ENCODE results near the gene VWA2. TPM values are rescaled to one million over a fixed set of nuclear protein-coding genes. Genes with fewer than 3 reads are reported as not detected.

The VWA2 gene
- total RNA-seq, 1 experiment from 2014 or later = 1.6 TPM

DNA sequence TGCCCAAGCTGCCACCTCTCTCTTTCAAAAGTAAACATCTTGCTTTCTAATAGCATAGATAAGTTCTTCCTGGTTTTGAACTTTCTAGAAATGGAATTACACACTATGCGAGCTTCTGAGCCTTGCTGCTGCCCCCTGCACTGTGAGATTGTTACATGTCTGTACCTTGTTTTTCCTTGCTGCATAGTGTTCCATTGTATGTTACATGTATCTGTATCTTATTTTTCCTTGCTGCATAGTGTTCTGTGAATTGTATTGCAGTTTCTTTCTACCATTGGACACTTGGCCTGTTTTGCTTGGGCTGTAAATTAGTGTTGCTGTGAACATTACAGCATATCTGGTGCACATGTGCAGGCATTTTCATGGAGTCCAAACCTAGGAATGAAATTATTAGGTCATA, 24.0 kb upstream of the VWA2 start:
- no peaks in the 10 kb centered on the region for H3K9me3 ChIP-seq (ENCODE audit: control insufficient read depth, low read depth, low read length)
- no CpG with 5 or more reads among the region's 1 CpG for WGBS (ENCODE audit: extremely low coverage, insufficient read length, low lambda C conversion rate)
- no peak overlapping the region for H3K56ac ChIP-seq (ENCODE audit: insufficient read length, low read depth, low read length)
- H4K20me1 ChIP-seq (ENCODE audit: control insufficient read depth, insufficient read depth, insufficient read length) = no peaks in the 10 kb centered on the region
- no peak overlapping the region for H2BK15ac ChIP-seq (ENCODE audit: low read depth, low read length)
- DNase-seq = no peak
- H3K36me3 Mint-ChIP-seq (ENCODE audit: insufficient read depth in 1 of 3, low read depth in 3 of 3) = no peaks in the 10 kb centered on the region
- no peaks in the 10 kb centered on the region for H3K79me1 ChIP-seq (ENCODE audit: insufficient read depth, low read depth, low read length, poor library complexity, severe bottlenecking)
- H3K18ac ChIP-seq (ENCODE audit: insufficient read length, low read depth, low read length) = no peak overlapping the region
- no peaks in the 10 kb centered on the region; the same call in 1 of the 2 replicates for H3K27me3 Mint-ChIP-seq (ENCODE audit: low read depth)
- TF ChIP-seq, protein P1, sequence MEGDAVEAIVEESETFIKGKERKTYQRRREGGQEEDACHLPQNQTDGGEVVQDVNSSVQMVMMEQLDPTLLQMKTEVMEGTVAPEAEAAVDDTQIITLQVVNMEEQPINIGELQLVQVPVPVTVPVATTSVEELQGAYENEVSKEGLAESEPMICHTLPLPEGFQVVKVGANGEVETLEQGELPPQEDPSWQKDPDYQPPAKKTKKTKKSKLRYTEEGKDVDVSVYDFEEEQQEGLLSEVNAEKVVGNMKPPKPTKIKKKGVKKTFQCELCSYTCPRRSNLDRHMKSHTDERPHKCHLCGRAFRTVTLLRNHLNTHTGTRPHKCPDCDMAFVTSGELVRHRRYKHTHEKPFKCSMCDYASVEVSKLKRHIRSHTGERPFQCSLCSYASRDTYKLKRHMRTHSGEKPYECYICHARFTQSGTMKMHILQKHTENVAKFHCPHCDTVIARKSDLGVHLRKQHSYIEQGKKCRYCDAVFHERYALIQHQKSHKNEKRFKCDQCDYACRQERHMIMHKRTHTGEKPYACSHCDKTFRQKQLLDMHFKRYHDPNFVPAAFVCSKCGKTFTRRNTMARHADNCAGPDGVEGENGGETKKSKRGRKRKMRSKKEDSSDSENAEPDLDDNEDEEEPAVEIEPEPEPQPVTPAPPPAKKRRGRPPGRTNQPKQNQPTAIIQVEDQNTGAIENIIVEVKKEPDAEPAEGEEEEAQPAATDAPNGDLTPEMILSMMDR (conservative IDR thresholded peaks at IDR 0.05) = no peak
- no peaks in the 10 kb centered on the region for H3K79me2 ChIP-seq (ENCODE audit: insufficient read depth, low read length)
- no peak overlapping the region for H3K4ac ChIP-seq (ENCODE audit: low read depth, low read length)
- no peak overlapping the region for H2AFZ ChIP-seq (ENCODE audit: low read length)
- no peak overlapping the region for H3K14ac ChIP-seq (ENCODE audit: insufficient read depth, low read length)
- no peak overlapping the region for H3K4me2 ChIP-seq (ENCODE audit: insufficient read depth, insufficient read length, low read length)
- H3K23ac ChIP-seq (ENCODE audit: insufficient read length, low read depth, low read length) = no peak overlapping the region
- H3K27ac Mint-ChIP-seq = no peak overlapping the region
- H2BK5ac ChIP-seq (ENCODE audit: insufficient read length, low read length) = no peak overlapping the region
- no peak overlapping the region for H3K27ac ChIP-seq (ENCODE audit: insufficient read length, low read depth, low read length)
- H3K27me3 ChIP-seq (ENCODE audit: insufficient read depth, low read length) = no peaks in the 10 kb centered on the region
- no peak overlapping the region for H2BK120ac ChIP-seq (ENCODE audit: low read depth, low read length, poor library complexity, severe bottlenecking)
- H3K4me1 ChIP-seq (ENCODE audit: insufficient read depth, low read length) = no peaks in the 10 kb centered on the region
- H3K9ac ChIP-seq (ENCODE audit: extremely low read depth, insufficient read length, low read length) = no peak overlapping the region
- H3K9me3 Mint-ChIP-seq = no peaks in the 10 kb centered on the region
- H3T11ph ChIP-seq (ENCODE audit: low read length) = no peak overlapping the region
- no peaks in the 10 kb centered on the region for H3K4me1 Mint-ChIP-seq
- H4K5ac ChIP-seq (ENCODE audit: insufficient read length, low read depth, low read length) = no peak overlapping the region
- no peak overlapping the region for H4K8ac ChIP-seq (replicated peaks; ENCODE audit: insufficient read length, low read depth, low read length)
- no peak overlapping the region for H2AK5ac ChIP-seq (ENCODE audit: insufficient read length, low read length)
- H3K23me2 ChIP-seq (ENCODE audit: insufficient read length, low read depth, low read length, poor library complexity, severe bottlenecking) = no peaks in the 10 kb centered on the region
- no peak overlapping the region for H3K4me3 Mint-ChIP-seq
- H4K91ac ChIP-seq (ENCODE audit: insufficient read length, low read depth, low read length) = no peak overlapping the region
- H2BK20ac ChIP-seq (ENCODE audit: low read depth, low read length, poor library complexity, severe bottlenecking) = no peak overlapping the region
- H2BK12ac ChIP-seq (ENCODE audit: insufficient read length, low read depth, low read length) = no peak overlapping the region
